Stimulated activated CD8-positive, alpha-beta memory T cell treated with anti-CD3 and anti-CD28 coated beads, Interleukin-15, amount 100 ng/mL, for 24 hours (primary cell): ENCODE results near the gene LCMT2.

Source experiments
- DNase-seq: peaks from one replicate; pipeline ENCODE4 v3.0.0-alpha.2; 2020; ENCODE audit warnings: low read depth

The LCMT2 gene

DNA sequence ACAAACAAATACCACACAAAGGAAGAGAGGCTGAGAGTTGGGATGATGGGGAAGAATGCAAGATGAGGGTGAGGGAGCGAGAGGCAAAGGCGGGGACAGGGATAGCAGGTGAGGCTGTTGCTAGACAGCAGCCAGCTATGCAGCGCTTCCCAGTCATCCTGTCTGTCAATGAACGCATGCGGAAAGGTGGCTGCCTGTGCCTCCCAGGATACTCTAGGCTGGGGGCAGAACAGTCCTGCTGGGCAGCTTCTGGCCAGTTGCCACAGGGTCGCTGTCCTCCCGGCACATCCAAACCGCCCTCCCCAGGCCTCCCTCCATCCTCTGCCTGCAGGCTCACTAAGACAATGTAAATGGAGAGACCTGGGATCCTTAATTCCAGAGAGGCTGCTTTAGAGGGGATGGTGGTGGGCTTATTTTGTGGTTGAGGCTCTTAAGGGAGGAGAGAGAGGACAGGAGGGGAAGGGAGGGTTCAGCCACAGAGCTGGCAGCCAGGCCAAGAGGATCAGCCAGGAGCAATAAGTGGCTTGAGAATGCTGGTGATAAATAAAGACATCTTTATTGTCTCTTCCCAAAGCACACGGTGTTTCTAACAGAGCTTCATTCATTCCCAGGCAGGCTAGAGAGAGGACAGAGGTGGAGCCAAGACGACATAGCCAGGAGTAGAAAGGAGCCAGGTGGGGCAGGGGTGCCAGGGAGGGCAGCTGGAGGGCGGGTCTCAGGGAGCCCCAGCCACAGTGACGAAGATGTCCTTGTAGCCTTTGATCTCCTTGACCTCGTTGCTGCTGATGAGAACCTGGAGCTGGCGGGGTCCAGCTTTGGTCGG lies 54.4 kb downstream of the LCMT2 start:
- no peak for DNase-seq

DNA sequence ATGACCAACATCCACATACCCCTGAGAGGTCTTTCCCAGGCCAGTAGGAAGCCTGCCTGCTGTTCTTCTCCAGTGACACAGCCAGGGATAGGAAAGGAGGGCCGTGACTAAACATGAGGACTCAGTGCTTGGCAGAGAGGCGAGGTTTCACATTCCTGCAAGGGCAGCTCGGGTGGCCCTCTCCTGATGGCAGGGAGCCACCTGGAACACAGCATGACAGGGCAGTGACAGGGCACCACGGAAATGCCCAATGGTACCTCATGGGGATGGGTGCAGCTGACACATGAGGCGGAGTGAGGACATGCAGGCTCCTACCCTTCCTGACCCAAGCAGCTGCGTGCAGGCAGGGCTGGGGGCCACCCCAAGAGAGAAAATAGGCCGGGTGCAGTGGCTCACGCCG lies 56.2 kb downstream of the LCMT2 start:
- no peak for DNase-seq
